ENCODE results near the gene PODNL1. TPM values are rescaled to one million over a fixed set of nuclear protein-coding genes. Genes with fewer than 3 reads are reported as not detected.

The PODNL1 gene
- total RNA-seq, 4 donors from 2014 or later, result 0.35 TPM; not detected in 3

DNA sequence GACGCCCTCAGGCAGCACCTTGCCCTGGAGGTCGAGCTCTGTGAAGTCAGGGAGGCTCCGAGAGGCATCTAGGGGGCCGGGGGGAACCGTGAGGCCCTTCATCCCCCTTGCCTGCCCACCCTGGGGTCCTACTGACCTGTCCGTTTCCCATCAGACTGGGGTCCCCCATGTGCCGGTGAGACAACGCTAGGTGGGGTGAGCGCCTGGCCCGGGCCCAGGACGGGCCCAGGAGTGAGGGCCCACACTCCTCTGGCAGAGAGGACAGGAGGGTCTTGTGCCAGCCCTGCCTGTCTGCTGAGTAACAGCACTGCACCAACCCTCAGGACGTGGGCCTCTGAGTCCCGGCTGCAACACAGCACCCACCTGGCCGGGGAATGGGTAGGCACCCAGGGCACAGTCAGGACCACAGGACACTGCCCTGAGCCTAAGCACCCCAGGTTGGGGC lies 28.5 kb upstream of the PODNL1 start:
- no peaks in the 10 kb centered on the region for H3K4me1 ChIP-seq
- H3K4me3 ChIP-seq, result no peak overlapping the region
- peaks cover 0 to 90% (median 0%) of the 10 kb centered on the region in 3 donors for H3K36me3 ChIP-seq
- no peak overlapping the region for H3K27ac ChIP-seq
- peaks cover 0 to 2% (median 0%) of the 10 kb centered on the region in 4 donors for H3K9me3 ChIP-seq
- H3K27me3 ChIP-seq, result no peaks in the 10 kb centered on the region
- DNase-seq, result no peak
- no peak for TF ChIP-seq POLR2A (IDR thresholded peaks at IDR 0.05)
- TF ChIP-seq, protein P1, sequence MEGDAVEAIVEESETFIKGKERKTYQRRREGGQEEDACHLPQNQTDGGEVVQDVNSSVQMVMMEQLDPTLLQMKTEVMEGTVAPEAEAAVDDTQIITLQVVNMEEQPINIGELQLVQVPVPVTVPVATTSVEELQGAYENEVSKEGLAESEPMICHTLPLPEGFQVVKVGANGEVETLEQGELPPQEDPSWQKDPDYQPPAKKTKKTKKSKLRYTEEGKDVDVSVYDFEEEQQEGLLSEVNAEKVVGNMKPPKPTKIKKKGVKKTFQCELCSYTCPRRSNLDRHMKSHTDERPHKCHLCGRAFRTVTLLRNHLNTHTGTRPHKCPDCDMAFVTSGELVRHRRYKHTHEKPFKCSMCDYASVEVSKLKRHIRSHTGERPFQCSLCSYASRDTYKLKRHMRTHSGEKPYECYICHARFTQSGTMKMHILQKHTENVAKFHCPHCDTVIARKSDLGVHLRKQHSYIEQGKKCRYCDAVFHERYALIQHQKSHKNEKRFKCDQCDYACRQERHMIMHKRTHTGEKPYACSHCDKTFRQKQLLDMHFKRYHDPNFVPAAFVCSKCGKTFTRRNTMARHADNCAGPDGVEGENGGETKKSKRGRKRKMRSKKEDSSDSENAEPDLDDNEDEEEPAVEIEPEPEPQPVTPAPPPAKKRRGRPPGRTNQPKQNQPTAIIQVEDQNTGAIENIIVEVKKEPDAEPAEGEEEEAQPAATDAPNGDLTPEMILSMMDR (IDR thresholded peaks at IDR 0.05), result no peak

DNA sequence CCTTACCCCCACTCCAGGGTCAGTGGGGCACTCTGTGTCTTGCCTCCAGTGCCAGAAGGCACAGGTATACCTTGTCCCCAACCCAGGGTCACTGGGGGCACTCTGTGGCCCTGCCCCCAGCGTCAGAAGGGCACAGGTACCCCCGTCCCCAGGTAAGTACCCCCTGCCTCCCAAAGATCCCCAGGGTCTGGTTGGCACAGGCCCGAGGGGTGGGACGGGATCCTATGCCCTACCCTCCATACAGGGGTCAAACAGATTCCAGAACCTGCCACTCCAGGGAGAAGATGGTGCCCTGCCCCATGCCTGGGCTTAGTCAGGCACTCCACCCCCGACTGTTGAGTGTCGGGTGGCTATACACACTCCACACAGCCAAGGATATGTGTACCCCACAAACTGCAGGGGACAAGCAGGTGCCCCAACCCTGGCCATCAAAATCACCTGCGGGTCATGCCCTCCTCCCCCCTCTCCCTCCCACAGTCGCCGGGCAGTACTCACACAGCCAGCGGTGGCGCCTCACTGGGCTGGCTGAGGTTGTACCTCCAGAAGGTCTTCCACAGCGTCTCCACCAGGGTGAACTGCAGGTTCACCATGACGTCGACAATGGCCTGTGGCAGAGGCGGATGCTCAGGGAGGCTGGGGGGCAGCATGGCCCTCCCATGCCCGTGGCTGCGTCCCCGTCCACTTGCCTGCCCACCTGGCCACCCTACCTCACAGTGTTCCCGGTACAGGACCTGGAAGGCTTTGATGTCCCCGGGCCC lies 27.9 kb upstream of the PODNL1 start:
- H3K27ac ChIP-seq, result no peak overlapping the region
- H3K27me3 ChIP-seq, result no peaks in the 10 kb centered on the region
- peaks cover 0 to 88% (median 0%) of the 10 kb centered on the region in 3 donors for H3K36me3 ChIP-seq
- no peak for DNase-seq
- no peaks in the 10 kb centered on the region for H3K4me1 ChIP-seq
- H3K9me3 ChIP-seq, result peaks cover 0 to 2% (median 0%) of the 10 kb centered on the region in 4 donors
- no peak overlapping the region for H3K4me3 ChIP-seq
- TF ChIP-seq POLR2A (IDR thresholded peaks at IDR 0.05), result no peak
- TF ChIP-seq, protein P1 (IDR thresholded peaks at IDR 0.05), result no peak

DNA sequence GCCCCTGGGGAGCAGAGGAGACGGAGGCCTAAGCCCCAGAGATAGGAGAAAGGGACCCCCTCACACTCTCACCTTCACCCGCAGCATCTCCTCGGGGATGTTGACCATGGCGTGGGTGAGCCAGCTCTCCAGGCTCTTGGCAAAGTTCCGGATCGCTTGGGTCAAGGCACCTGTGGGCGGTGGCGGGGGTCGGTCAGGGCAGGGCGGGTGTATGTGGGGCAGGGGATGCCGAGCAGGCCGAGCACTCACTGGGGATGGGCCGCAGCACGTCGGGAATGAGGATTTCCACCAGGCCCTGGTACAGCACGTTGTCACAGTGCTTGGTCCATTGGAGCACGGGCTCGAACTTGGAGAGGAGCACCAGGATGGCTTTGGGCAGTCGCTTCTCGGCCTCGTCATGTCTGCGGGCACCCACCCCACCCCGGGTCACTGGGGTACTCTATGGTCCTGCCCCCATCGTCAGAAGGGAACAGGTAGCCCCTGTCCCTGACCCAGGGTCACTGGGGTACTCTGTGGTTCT lies 27.2 kb upstream of the PODNL1 start:
- no peak for DNase-seq
- Histone ChIP-seq H3K36me3 (peaks cover 0 to 92% (median 0%) of the 10 kb centered on the region in 3 donors), H3K4me1 (no peaks in the 10 kb centered on the region), H3K9me3 (peaks cover 0 to 2% (median 0%) of the 10 kb centered on the region in 4 donors), H3K27ac (no peak overlapping the region), H3K4me3 (no peak overlapping the region), H3K27me3 (no peaks in the 10 kb centered on the region)
- TF ChIP-seq POLR2A (IDR thresholded peaks at IDR 0.05), result no peak
- TF ChIP-seq, protein P1 (IDR thresholded peaks at IDR 0.05), result no peak

DNA sequence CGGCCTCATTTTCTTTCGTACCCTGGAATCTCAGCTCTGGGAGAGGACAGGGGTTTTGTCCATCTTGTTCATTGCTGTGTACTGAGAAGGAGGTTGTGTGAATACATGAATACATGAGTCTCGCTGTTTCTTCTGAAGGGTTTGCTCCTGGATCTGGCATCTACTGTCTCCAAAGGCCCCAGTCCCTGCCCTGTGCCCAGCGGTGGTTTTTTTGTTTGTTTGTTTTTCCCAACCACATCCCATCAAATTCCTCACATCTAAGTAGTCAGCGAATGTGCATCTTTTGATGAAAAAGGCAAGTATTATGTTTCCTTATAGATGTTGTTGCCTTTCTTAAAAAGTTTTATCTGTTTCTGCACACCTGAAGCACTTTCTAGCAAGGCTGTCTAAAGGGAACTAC lies 26.6 kb upstream of the PODNL1 start:
- Histone ChIP-seq H3K36me3 (peaks cover 0 to 93% (median 0%) of the 10 kb centered on the region in 3 donors), H3K4me3 (no peak overlapping the region), H3K27me3 (no peaks in the 10 kb centered on the region), H3K4me1 (no peaks in the 10 kb centered on the region), H3K27ac (no peak overlapping the region), H3K9me3 (peaks cover 0 to 2% (median 0%) of the 10 kb centered on the region in 4 donors)
- DNase-seq, result no peak
- no peak for TF ChIP-seq POLR2A (IDR thresholded peaks at IDR 0.05)
- TF ChIP-seq, protein P1 (IDR thresholded peaks at IDR 0.05), result no peak

DNA sequence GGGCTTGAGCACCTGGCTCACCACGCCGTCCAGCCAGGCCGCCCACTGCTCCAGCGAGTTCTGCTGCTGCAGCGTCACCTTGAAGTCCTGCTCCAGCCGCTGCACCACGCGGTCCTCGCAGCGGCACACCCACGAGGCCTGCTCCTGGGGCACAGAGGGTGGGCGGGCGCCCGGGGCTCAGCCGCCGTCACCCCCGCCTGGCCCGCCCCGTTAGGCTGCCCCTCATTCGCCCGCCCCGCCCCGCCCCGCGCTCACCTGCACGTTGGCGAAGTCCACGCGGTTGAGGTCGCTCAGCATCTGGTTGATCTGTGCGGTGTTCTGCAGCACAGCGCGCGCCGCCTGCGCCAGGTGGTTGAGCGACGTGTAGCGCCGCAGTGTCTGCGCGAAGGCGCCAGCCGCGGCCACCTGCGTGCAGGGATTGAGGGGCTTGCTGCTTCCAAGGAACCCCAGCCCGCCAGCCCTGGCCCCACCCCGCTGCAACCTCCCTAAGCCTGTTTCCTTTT lies 25.4 kb upstream of the PODNL1 start:
- Histone ChIP-seq H3K9me3 (peaks cover 0 to 2% (median 0%) of the 10 kb centered on the region in 4 donors), H3K27me3 (no peaks in the 10 kb centered on the region), H3K4me1 (no peaks in the 10 kb centered on the region), H3K4me3 (no peak overlapping the region), H3K27ac (no peak overlapping the region), H3K36me3 (peaks cover 0 to 93% (median 0%) of the 10 kb centered on the region in 3 donors)
- no peak for DNase-seq
- no peak for TF ChIP-seq POLR2A (IDR thresholded peaks at IDR 0.05)
- TF ChIP-seq, protein P1 (IDR thresholded peaks at IDR 0.05), result no peak

Measured in Peyer's patch (tissue), 4 donors.